HTERT RPE-1 (cell line): Measurements from ENCODE around the gene CTTNBP2NL.

Source experiments
- in situ Hi-C: fragments of 300-500 bp; cut with MboI; formaldehyde crosslinking; loops from 4 replicates; pipeline ENCODE4 v1.14.3; 2020; ENCODE audit warnings: low sequenced_read_pairs

The CTTNBP2NL gene

GRCh38 chr1:112504661-112505399 lies 108.8 kb downstream of the CTTNBP2NL start:
- in situ Hi-C loops, result no loop called here

- in situ Hi-C loops, result no loop called here
Observed at GRCh38 chr1:112505400-112505785, 109.4 kb downstream of the CTTNBP2NL start.

- in situ Hi-C loops, result no loop called here
Observed at GRCh38 chr1:112505878-112506277, 109.9 kb downstream of the CTTNBP2NL start.

GRCh38 chr1:112506306-112506705 lies 110.3 kb downstream of the CTTNBP2NL start:
- in situ Hi-C loops, result no loop called here

- in situ Hi-C loops, result no loop called here
Observed at GRCh38 chr1:112506731-112507130, 110.7 kb downstream of the CTTNBP2NL start.

GRCh38 chr1:112507336-112507735 lies 111.3 kb downstream of the CTTNBP2NL start:
- in situ Hi-C loops, result no loop called here

GRCh38 chr1:112507921-112508277 lies 111.9 kb downstream of the CTTNBP2NL start:
- in situ Hi-C loops, result no loop called here

- in situ Hi-C loops, result no loop called here
Observed at GRCh38 chr1:112508278-112509004, 112.4 kb downstream of the CTTNBP2NL start, which contains the start of gene WNT2B. Gene WNT2B (plus strand): TSS chr1:112508965. CDS start chr1:112509263, 298 bp downstream.

- in situ Hi-C loops, result no loop called here
Observed at GRCh38 chr1:112509005-112509659, 113.1 kb downstream of the CTTNBP2NL start.

- in situ Hi-C loops, result no loop called here
Observed at GRCh38 chr1:112509660-112510178, 113.7 kb downstream of the CTTNBP2NL start.

GRCh38 chr1:112510340-112510739 lies 114.3 kb downstream of the CTTNBP2NL start:
- in situ Hi-C loops, result no loop called here
